CD4-positive, CD25-positive, alpha-beta regulatory T cell (primary cell): ENCODE measurements around the gene ADCY10. TPM values are rescaled to one million over a fixed set of nuclear protein-coding genes. Genes with fewer than 3 reads are reported as not detected.
"Not testable (repeated sequence)": the region's sequence is repeated elsewhere in the genome, so short reads cannot be mapped to it uniquely, and the experiment has no call there.

Experiments
- ATAC-seq, 2 donors: fragments of 150-1000 bp; cut with Tn5 transposase; one replicate each; pipeline ENCODE4 v1.10.0; 2021; ENCODE audit warnings: low read depth in 2 of 2, moderate number of reproducible peaks in 2 of 2, moderate library complexity in 1 of 2
- DNase-seq, 3 donors: peaks; one replicate each; pipeline versions ENCODE4 v3.0.0 to v3.0.0-alpha.2; 2012 to 2022; ENCODE audit warnings: mixed read lengths in 1 of 3
- H3K27ac ChIP-seq: one replicate; pipeline ENCODE4 v1.7.0; 2013; ENCODE audit warnings: mild to moderate bottlenecking, low read length; ENCODE audit not compliant: insufficient read depth, poor library complexity, severe bottlenecking
- H3K27me3 ChIP-seq: one replicate; pipeline ENCODE4 v1.7.0; 2013; ENCODE audit warnings: low read length; ENCODE audit not compliant: control insufficient read depth, insufficient read depth
- H3K36me3 ChIP-seq: one replicate; pipeline ENCODE4 v1.7.0; 2013; ENCODE audit warnings: mild to moderate bottlenecking, low read length, moderate library complexity; ENCODE audit not compliant: control insufficient read depth, insufficient read depth
- H3K4me1 ChIP-seq: 2 replicates; pipeline ENCODE4 v1.7.0; 2013; ENCODE audit warnings: mild to moderate bottlenecking, low read length; ENCODE audit not compliant: insufficient read depth, control insufficient read depth, poor library complexity, severe bottlenecking
- H3K4me3 ChIP-seq: one replicate; pipeline ENCODE4 v1.7.0; 2013; ENCODE audit warnings: low read depth, mild to moderate bottlenecking, low read length, moderate library complexity
- H3K9me3 ChIP-seq, 2 experiments: 1 replicate in 1 of 2; 2 replicates in 1 of 2; pipeline ENCODE4 v1.7.0; 2013; ENCODE audit warnings: low read length in 2 of 2, mild to moderate bottlenecking in 1 of 2, moderate library complexity in 1 of 2; ENCODE audit not compliant: control insufficient read depth in 2 of 2
- H3K27ac Mint-ChIP-seq, 3 donors: one replicate each; pipeline ENCODE4 v1.8.0; 2020 to 2022; ENCODE audit warnings: mild to moderate bottlenecking in 3 of 3, mixed read lengths in 3 of 3, moderate library complexity in 2 of 3
- H3K27me3 Mint-ChIP-seq: one replicate; pipeline ENCODE4 v1.8.0; 2022; ENCODE audit warnings: mild to moderate bottlenecking, mixed read lengths
- H3K36me3 Mint-ChIP-seq: one replicate; pipeline ENCODE4 v1.8.0; 2020; ENCODE audit warnings: mixed read lengths
- H3K4me1 Mint-ChIP-seq, 4 donors: one replicate each; pipeline ENCODE4 v1.8.0; 2020 to 2022; ENCODE audit warnings: mixed read lengths in 4 of 4, mild to moderate bottlenecking in 1 of 4
- H3K4me3 Mint-ChIP-seq, 4 donors: one replicate each; pipeline ENCODE4 v1.8.0; 2020 to 2022; ENCODE audit warnings: mild to moderate bottlenecking in 4 of 4, mixed read lengths in 4 of 4, moderate library complexity in 3 of 4
- H3K9me3 Mint-ChIP-seq, 7 donors: one replicate each; pipeline ENCODE4 v1.8.0; 2020 to 2022; ENCODE audit warnings: mixed read lengths in 7 of 7, mild to moderate bottlenecking in 3 of 7, moderate library complexity in 2 of 7
- polyA plus RNA-seq, 4 donors: library from polyadenylated mRNA; unstranded; fragments of 300-500 nt; fragmentation: Illumina TruSeq; gene quantifications; one replicate each; pipeline ENCODE4 v1.2.3, GENCODE V29; 2021
- total RNA-seq: library from RNA; stranded (reverse); gene quantifications from one replicate; pipeline ENCODE4 v1.2.3, GENCODE V29; 2022

ADCY10 gene
- total and polyA plus RNA-seq, 5 donors from 2014 or later, result 0.10 TPM; not detected in 4

GRCh38 chr1:167898578-167899222 is 15.2 kb downstream of the ADCY10 start:
- H3K27ac Mint-ChIP-seq, result no peak overlapping the region
- no peaks in the 10 kb centered on the region for H3K36me3 Mint-ChIP-seq
- H3K27ac ChIP-seq, result no peak overlapping the region
- H3K9me3 ChIP-seq, result no peaks in the 10 kb centered on the region
- no peaks in the 10 kb centered on the region for H3K9me3 Mint-ChIP-seq
- peaks cover 5% of the 10 kb centered on the region for H3K27me3 Mint-ChIP-seq
- no peak for DNase-seq
- no peaks in the 10 kb centered on the region for H3K4me1 Mint-ChIP-seq
- no peaks in the 10 kb centered on the region for H3K4me1 ChIP-seq
- H3K36me3 ChIP-seq, result no peaks in the 10 kb centered on the region
- no peak overlapping the region for H3K4me3 Mint-ChIP-seq
- no peak overlapping the region for H3K4me3 ChIP-seq
- peaks cover 2% of the 10 kb centered on the region for H3K27me3 ChIP-seq
- ATAC-seq, result no peak

GRCh38 chr1:167893798-167894197 is 20.1 kb downstream of the ADCY10 start:
- H3K9me3 Mint-ChIP-seq, result no peaks in the 10 kb centered on the region
- ATAC-seq, result no peak

GRCh38 chr1:167890400-167890799 is 23.5 kb downstream of the ADCY10 start:
- H3K27ac Mint-ChIP-seq, result no peak overlapping the region
- Histone ChIP-seq H3K27ac (no peak overlapping the region), H3K4me1 (no peaks in the 10 kb centered on the region), H3K4me3 (no peak overlapping the region), H3K27me3 (no peaks in the 10 kb centered on the region), H3K9me3 (no peaks in the 10 kb centered on the region), H3K36me3 (no peaks in the 10 kb centered on the region)
- H3K9me3 Mint-ChIP-seq, result peaks cover 0 to 3% (median 1%) of the 10 kb centered on the region in 7 donors
- DNase-seq (no peak), ATAC-seq (no peak)
- no peaks in the 10 kb centered on the region for H3K36me3 Mint-ChIP-seq
- H3K4me3 Mint-ChIP-seq, result no peak overlapping the region
- H3K4me1 Mint-ChIP-seq, result no peaks in the 10 kb centered on the region
- peaks cover 10% of the 10 kb centered on the region for H3K27me3 Mint-ChIP-seq

More at GRCh38 chr1:167893798-167894197, 20.1 kb downstream of the ADCY10 start:
- Mint-ChIP-seq H3K4me3 (no peak overlapping the region), H3K4me1 (no peaks in the 10 kb centered on the region), H3K27ac (no peak overlapping the region), H3K27me3 (peaks cover 5% of the 10 kb centered on the region), H3K36me3 (no peaks in the 10 kb centered on the region)
- DNase-seq, result no peak
- Histone ChIP-seq H3K36me3 (no peaks in the 10 kb centered on the region), H3K27ac (no peak overlapping the region), H3K4me3 (no peak overlapping the region), H3K27me3 (no peaks in the 10 kb centered on the region), H3K9me3 (no peaks in the 10 kb centered on the region), H3K4me1 (no peaks in the 10 kb centered on the region)

GRCh38 chr1:167887187-167887586 is 26.7 kb downstream of the ADCY10 start:
- not testable (repeated sequence) for ATAC-seq, H3K9me3 ChIP-seq, DNase-seq, H3K36me3 ChIP-seq, H3K27ac Mint-ChIP-seq, H3K27ac ChIP-seq, H3K4me1 Mint-ChIP-seq, H3K4me1 ChIP-seq, H3K4me3 Mint-ChIP-seq, H3K27me3 ChIP-seq, H3K9me3 Mint-ChIP-seq, H3K4me3 ChIP-seq, H3K36me3 Mint-ChIP-seq
- peaks cover 11% of the 10 kb centered on the region for H3K27me3 Mint-ChIP-seq

GRCh38 chr1:167882376-167882775 is 31.6 kb downstream of the ADCY10 start:
- H3K4me3 ChIP-seq, result no peak overlapping the region
- no peak overlapping the region for H3K4me3 Mint-ChIP-seq
- H3K4me1 ChIP-seq, result no peaks in the 10 kb centered on the region
- no peak overlapping the region for H3K27ac ChIP-seq
- H3K27ac Mint-ChIP-seq, result no peak overlapping the region
- peaks cover 6% of the 10 kb centered on the region for H3K27me3 Mint-ChIP-seq
- H3K36me3 Mint-ChIP-seq, result no peaks in the 10 kb centered on the region
- no peaks in the 10 kb centered on the region for H3K4me1 Mint-ChIP-seq
- H3K36me3 ChIP-seq, result no peaks in the 10 kb centered on the region
- DNase-seq, result no peak
- H3K9me3 Mint-ChIP-seq, result peaks cover 1 to 4% (median 3%) of the 10 kb centered on the region in 7 donors
- H3K9me3 ChIP-seq, result no peaks in the 10 kb centered on the region
- H3K27me3 ChIP-seq, result peaks cover 2% of the 10 kb centered on the region
- ATAC-seq, result no peak

- H3K36me3 Mint-ChIP-seq, result no peaks in the 10 kb centered on the region
- H3K27me3 Mint-ChIP-seq, result peaks cover 6% of the 10 kb centered on the region
- H3K4me3 Mint-ChIP-seq, result no peak overlapping the region
- ATAC-seq (no peak), DNase-seq (no peak)
- Histone ChIP-seq H3K27me3 (peaks cover 2% of the 10 kb centered on the region), H3K36me3 (no peaks in the 10 kb centered on the region), H3K9me3 (no peaks in the 10 kb centered on the region), H3K4me3 (no peak overlapping the region), H3K27ac (no peak overlapping the region), H3K4me1 (no peaks in the 10 kb centered on the region)
- H3K4me1 Mint-ChIP-seq, result no peaks in the 10 kb centered on the region
- H3K27ac Mint-ChIP-seq, result no peak overlapping the region
- H3K9me3 Mint-ChIP-seq, result peaks cover 1 to 4% (median 3%) of the 10 kb centered on the region in 7 donors
These were observed 32.1 kb downstream of the ADCY10 start for GRCh38 chr1:167881786-167882185.

- Mint-ChIP-seq H3K27me3 (peaks cover 6% of the 10 kb centered on the region), H3K4me3 (no peak overlapping the region), H3K9me3 (peaks cover 0 to 4% (median 2%) of the 10 kb centered on the region in 7 donors), H3K27ac (no peak overlapping the region), H3K4me1 (no peaks in the 10 kb centered on the region), H3K36me3 (no peaks in the 10 kb centered on the region)
- Histone ChIP-seq H3K4me1 (no peaks in the 10 kb centered on the region), H3K27me3 (peaks cover 2% of the 10 kb centered on the region), H3K9me3 (no peaks in the 10 kb centered on the region), H3K27ac (no peak overlapping the region), H3K4me3 (no peak overlapping the region), H3K36me3 (no peaks in the 10 kb centered on the region)
- ATAC-seq (no peak), DNase-seq (no peak)
These were observed 32.9 kb downstream of the ADCY10 start for GRCh38 chr1:167881069-167881468.

- Mint-ChIP-seq H3K36me3 (no peaks in the 10 kb centered on the region), H3K27ac (no peak overlapping the region), H3K27me3 (peaks cover 6% of the 10 kb centered on the region), H3K4me3 (no peak overlapping the region), H3K9me3 (peaks cover 0 to 4% (median 2%) of the 10 kb centered on the region in 7 donors), H3K4me1 (no peaks in the 10 kb centered on the region)
- H3K27me3 ChIP-seq, result peaks cover 2% of the 10 kb centered on the region
- H3K9me3 ChIP-seq, result no peaks in the 10 kb centered on the region
- ATAC-seq (no peak), DNase-seq (no peak)
- H3K4me3 ChIP-seq, result no peak overlapping the region
- H3K27ac ChIP-seq, result no peak overlapping the region
- H3K36me3 ChIP-seq, result no peaks in the 10 kb centered on the region
- H3K4me1 ChIP-seq, result no peaks in the 10 kb centered on the region
These were observed 33.3 kb downstream of the ADCY10 start for GRCh38 chr1:167880580-167881021.
